Inflammatory macrophage (primary cell): ENCODE data around the gene FRS2.

Experiments
- DNase-seq, 2 donors: peaks; one replicate each; pipeline ENCODE4 v3.0.0-alpha.2; 2020 to 2022

The FRS2 gene

DNA sequence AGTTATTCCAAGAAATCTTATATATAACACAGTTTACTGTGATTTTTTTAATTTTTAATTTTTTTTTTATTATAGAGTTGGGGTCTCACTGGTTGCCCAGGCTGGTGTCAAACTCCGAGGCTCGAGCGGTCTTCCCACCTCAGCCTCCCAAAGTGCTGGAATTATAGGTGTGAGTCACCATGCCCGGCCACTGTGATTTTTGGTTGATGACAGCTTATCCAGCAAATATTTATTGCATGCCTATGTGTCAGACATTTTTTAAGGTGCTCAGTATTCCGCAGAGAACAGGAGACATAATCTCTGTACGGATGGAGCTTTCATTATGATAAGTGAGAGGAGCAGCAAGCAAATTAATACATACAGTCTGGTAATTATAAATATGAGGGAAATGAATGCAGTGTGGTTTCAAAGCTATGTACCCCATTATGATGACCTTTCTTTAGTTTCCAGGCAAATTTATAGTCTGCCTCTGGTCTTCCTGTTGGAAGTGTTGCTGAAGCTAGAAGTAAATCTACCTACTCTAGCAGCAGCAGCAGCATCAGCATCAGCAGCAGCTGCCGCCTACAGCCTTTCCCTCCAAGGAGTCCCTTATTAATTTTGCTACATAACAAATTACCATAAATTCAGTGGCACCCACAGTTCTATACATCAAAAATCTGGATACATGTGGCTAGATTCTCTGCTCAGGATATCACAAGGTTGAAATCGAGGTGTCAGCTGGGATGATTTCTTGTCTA, 32.3 kb downstream of the FRS2 start:
- DNase-seq, result no peak

- no peak for DNase-seq
Observed at GRCh38 chr12:69508091-69508490, 37.9 kb downstream of the FRS2 start.

- no peak for DNase-seq
Observed at GRCh38 chr12:69508621-69509020, 38.4 kb downstream of the FRS2 start.

GRCh38 chr12:69509308-69509736, 39.1 kb downstream of the FRS2 start:
- no peak for DNase-seq

DNA sequence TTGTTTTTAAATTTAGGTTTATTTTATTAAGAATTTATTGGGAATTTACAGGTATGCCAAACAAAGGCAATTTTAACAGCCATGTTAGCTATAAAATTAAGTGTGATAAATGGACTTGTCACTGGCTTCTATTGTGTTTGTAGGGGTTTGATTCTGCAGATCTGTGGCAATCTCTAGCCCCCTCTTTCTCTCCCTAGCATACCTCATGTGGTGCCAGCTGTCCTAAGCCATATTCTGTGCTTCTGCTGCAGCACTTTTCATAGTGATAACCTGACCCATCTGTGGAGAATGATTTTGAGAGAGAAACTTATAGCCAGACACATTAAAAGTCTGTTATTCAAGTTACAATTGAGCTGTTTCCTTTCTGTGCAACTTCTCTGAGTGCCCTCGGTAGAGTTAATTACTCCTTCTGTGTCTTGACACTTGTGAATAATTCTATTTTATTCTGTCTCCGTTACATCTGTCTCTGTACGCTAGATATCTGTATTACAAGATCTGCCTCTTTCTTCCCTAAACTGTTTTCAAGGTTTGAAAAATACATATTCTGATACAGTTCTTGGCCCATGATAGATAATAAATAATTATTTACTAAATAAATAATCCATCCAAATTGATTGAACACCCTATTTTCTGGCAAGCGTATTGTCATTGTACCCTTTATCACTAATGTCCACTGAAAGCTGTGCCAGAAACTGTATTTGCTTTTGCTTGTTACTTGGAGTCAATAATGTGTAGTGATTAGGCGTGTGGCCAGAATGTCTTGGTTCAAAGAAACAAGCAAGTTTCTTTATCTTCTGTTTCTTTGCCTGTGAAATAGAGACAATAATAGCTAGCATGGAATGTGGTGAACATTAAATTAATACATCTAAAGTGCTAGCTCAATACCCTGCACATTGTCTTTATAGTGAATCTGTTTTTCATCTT, 40.0 kb downstream of the FRS2 start:
- no peak for DNase-seq

DNA sequence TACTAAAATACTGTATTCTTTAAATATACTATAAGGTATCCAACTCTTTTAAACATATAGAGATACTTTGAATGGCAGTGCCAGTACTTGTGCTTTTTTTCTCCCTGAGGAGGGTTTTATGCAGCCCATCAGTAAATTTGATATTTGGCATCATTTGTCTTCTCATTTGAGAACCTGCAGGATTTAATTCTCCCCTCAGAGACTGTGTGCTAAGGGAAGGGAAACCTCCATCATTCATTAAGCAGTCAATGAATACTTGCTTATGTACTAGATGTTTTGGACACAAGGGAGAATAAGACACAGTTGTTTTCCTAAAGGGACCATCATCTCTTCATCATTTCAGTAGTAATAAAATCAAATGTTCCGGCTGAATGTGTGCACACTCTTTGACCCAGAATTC, 40.8 kb downstream of the FRS2 start:
- DNase-seq, result no peak

GRCh38 chr12:69511469-69512267, 41.5 kb downstream of the FRS2 start:
- DNase-seq, result no peak

GRCh38 chr12:69512820-69513219, 42.6 kb downstream of the FRS2 start:
- DNase-seq, result peak in 1 of 2 donors; percentile 5

- DNase-seq, result no peak
Observed at GRCh38 chr12:69513297-69513696, 43.1 kb downstream of the FRS2 start.

- DNase-seq, result no peak
Observed at GRCh38 chr12:69514111-69514510, 43.9 kb downstream of the FRS2 start.

- no peak for DNase-seq
Observed at GRCh38 chr12:69514845-69515244, 44.7 kb downstream of the FRS2 start.

DNA sequence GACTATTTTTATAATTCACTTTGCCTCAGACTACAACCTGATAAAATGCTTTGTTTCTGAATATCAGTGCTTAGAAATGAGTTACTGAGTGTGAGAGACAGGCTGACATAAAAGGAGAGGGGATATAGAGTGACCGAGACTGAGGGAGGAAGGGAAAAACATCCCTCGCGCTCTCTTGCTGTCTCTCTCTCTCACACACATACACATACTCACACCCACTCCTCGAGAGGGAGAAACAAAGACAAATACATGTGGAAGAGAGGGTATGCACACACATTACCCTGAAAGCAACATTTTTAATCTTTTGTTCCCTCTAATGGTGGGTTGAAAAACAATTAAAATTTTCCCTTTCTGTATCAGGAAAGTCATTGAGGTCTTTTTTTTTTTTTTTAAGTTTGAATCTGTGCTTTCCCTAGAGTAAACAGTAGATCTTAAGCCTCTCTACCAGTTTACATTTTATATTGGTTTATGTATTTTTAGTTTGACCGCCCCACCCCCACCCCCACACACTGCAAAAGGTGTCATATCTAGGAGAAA, 45.3 kb downstream of the FRS2 start:
- DNase-seq, result no peak

DNA sequence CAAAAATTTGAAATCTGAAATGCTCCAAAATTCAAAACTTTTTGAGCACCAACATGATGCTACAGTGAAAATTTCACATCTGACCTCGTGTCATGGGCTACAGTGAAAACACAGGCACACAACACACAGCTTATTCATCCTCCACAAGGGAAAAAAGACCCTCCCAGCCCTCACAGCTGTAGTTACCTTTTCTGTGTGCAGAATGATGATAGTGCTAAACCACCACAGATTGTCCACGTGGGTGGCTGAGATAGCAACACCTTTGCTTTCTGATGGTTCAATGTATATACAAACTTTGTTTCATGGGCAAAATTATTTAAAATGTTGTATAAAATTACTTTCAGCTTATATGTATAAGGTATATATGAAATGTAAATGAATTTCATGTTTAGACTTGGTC, 46.8 kb downstream of the FRS2 start:
- no peak for DNase-seq

DNA sequence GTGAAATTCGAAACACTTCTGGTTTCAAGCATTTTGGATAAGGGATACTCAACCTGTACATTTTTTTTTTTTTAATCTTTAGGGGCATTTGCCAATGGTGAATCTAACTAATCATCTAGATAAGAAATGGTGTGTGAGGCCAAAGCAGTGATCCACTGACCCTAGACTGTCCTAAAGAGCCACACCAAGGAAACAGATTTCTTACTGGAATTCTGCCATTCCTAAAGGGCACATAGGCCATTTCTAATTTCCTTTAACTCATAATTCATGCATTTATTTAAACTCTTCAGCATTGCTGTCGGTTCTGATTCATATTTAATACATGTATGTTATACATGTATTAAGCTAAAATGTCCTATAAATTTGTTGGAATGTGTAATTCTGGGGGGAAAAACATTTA, 47.2 kb downstream of the FRS2 start:
- DNase-seq, result no peak

- no peak for DNase-seq
Observed at GRCh38 chr12:69519871-69520270, 49.7 kb downstream of the FRS2 start.

DNA sequence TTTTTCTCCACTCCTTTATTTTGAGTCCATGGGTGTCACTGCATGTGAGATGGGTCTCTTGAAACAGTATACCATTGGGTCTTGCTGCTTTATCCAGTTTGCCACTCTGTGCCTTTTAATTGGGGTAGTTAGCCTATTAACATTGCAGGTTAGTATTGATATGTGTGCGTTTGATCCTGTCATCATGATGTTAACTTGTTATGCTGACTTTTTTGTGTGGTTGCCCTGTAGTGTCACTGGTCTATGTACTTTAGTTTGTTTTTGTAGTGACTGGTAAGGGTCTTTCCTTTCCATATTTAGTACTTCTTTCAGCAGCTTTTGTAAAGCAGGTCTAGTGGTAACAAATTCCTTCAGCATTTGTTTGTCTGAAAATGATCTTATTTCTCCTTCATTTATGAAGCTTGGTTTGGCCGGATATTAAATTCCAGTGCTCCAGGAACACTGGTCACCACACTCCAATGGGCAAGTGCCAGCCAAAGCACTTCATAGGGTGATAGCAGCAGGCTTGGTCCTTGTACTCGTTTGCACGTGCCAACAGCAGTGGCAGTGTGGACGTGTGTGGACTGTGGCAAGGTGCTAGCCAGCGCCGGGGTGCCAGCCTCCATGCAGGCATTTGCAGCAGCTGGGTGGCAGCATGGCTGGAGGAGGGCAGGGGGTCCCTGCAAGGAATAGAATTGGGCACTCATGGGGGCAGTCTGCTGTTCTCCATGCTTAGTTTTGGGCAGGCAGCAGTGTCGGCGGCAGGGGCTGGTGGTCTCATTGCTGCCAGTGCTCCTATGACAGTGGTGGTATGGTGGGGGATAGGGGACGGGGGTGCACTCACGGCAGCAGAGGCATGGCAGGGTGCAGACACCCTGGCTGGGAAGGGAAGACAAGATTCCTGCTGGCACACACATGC, 53.5 kb downstream of the FRS2 start:
- no peak for DNase-seq

DNA sequence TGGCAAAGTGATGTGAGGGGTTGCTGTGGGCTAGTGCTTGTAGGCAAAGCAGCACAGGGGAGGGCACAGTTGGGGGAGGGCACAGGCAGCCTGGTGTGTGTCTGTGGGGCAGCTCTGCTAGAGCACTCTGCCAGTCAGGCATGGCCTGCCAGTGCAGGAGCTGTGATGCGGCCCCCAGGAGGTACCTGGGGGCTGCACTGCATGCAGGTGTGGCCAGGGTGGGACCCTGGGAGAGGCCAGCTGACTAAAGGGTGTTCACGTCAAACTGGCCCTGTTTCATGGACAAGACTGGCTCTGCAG, 54.1 kb downstream of the FRS2 start:
- no peak for DNase-seq

- DNase-seq, result no peak
Observed at GRCh38 chr12:69524755-69525469, 54.7 kb downstream of the FRS2 start.

- no peak for DNase-seq
Observed at GRCh38 chr12:69527506-69528272, 57.5 kb downstream of the FRS2 start.

DNA sequence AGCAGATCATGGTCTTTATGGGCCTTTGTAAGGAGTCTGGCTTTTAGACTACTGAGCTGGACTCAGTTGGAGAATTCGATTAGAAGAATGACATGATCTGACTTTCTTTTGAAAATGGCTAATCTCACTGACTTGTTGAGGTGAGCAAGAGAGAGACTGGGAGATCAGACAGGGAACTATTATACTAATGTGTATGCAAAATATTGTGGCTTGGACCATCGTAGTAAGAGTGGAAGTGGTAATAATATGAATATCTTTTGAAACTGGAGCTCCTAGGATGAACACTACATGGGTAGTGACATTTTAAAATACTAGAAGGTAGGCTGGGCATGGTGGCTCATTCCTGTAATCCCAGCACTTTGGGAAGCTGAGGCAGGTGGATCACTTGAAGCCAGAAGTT, 58.8 kb downstream of the FRS2 start:
- no peak for DNase-seq
